HL-60 (cell line): Measurements from ENCODE around the gene RNF222.

Experiments
- DNase-seq, 2 experiments: peaks; one replicate each; pipeline ENCODE4 v3.0.0-alpha.2; 2010 to 2020; ENCODE audit warnings: low read depth in 1 of 2, low spot score in 1 of 2
- H3K27ac ChIP-seq: fragments of 250-450 bp; sonication (Bioruptor Pico); replicated peaks from 2 replicates; pipeline ENCODE4 v1.5.1; 2020; ENCODE audit warnings: mild to moderate bottlenecking, moderate library complexity
- H3K27me3 ChIP-seq: fragments of 250-450 bp; sonication (Bioruptor Pico); 2 replicates; pipeline ENCODE4 v1.5.1; 2021; ENCODE audit warnings: mild to moderate bottlenecking, moderate library complexity; ENCODE audit not compliant: insufficient read depth, poor library complexity, severe bottlenecking
- H3K4me3 ChIP-seq: replicated peaks from 2 replicates; pipeline ENCODE4 v1.5.1; 2011; ENCODE audit warnings: mild to moderate bottlenecking, control low read depth, low read length; ENCODE audit not compliant: insufficient read depth
- GABPA ChIP-seq: IDR thresholded peaks from 2 replicates; pipeline ENCODE4 v1.6.1; 2012; ENCODE audit warnings: low read depth
- POLR2AphosphoS5 ChIP-seq: IDR thresholded peaks from 2 replicates; pipeline ENCODE4 v1.6.1; 2012; ENCODE audit warnings: low read depth
- REST ChIP-seq: IDR thresholded peaks from 2 replicates; pipeline ENCODE4 v1.6.1; 2012; ENCODE audit warnings: low read depth; ENCODE audit not compliant: insufficient replicate concordance
- SPI1 ChIP-seq: IDR thresholded peaks from 2 replicates; pipeline ENCODE4 v1.6.1; 2012; ENCODE audit warnings: low read depth, mild to moderate bottlenecking, borderline replicate concordance
- TF ChIP-seq, protein P1 (sequence below): IDR thresholded peaks from one replicate; pipeline ENCODE4 v1.5.1; 2011; ENCODE audit warnings: low read length, control low read depth, inconsistent platforms; ENCODE audit not compliant: insufficient read depth

Gene RNF222

DNA sequence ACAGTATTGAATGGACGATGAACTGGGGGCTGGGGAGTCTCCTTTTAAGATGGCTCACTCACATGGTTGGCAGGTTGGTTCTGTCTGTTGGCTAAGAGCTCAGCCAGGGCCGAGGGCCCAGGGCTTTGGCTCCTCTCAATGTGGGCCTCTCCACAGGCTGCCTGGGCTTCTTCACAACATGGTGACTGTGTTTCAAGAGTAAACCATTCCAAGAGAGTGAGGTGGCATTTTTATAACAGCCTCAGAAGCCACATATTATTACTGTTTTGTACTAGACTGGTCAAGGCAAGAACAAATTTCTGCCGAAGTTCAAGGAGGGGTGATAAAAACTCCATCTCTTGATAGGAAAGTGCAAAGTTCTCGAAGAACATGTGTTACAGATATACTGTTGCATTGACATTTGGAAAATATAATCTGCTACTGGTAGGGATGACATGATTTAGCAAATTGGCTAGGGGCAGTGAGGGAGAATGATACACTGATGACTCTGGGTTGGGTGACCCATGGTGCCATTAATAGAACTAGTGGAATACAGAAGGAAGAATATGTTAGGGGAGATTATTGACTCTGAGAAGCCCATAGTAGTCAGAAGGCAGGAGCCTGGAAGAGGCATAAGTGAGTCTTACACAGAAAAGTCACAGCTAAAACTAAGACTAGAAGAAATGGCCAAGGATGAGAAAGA, 34.8 kb downstream of the RNF222 start:
- no peak for TF ChIP-seq REST
- no peak for TF ChIP-seq GABPA
- TF ChIP-seq, protein P1, sequence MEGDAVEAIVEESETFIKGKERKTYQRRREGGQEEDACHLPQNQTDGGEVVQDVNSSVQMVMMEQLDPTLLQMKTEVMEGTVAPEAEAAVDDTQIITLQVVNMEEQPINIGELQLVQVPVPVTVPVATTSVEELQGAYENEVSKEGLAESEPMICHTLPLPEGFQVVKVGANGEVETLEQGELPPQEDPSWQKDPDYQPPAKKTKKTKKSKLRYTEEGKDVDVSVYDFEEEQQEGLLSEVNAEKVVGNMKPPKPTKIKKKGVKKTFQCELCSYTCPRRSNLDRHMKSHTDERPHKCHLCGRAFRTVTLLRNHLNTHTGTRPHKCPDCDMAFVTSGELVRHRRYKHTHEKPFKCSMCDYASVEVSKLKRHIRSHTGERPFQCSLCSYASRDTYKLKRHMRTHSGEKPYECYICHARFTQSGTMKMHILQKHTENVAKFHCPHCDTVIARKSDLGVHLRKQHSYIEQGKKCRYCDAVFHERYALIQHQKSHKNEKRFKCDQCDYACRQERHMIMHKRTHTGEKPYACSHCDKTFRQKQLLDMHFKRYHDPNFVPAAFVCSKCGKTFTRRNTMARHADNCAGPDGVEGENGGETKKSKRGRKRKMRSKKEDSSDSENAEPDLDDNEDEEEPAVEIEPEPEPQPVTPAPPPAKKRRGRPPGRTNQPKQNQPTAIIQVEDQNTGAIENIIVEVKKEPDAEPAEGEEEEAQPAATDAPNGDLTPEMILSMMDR = no peak
- no peak for DNase-seq
- H3K27ac ChIP-seq = no peak overlapping the region
- H3K27me3 ChIP-seq = no peaks in the 10 kb centered on the region
- no peak overlapping the region for H3K4me3 ChIP-seq

DNA sequence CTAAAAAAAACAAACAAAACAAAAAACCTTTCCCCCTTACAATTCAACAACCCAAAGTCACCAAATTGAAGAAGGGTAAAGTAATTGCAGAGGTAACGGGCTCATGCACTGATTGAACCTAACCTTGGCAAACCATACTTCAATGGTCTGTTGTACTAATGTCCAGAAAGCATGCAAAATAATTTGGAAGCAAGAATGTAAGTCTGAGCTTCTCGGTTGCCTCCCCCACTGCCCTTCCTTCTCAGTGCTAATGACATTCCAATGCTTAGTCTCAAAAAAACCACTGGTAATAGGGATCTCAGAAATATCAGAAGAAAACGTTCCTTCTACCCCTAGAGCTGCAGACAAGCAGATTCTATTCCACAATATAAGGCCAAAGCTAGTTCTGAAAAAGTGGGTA, 36.9 kb downstream of the RNF222 start:
- no peak for DNase-seq
- TF ChIP-seq GABPA (no peak), POLR2AphosphoS5 (no peak), SPI1 (no peak), REST (no peak)
- TF ChIP-seq, protein P1 = no peak
- H3K27ac ChIP-seq = no peak overlapping the region
- no peak overlapping the region for H3K4me3 ChIP-seq
- no peaks in the 10 kb centered on the region for H3K27me3 ChIP-seq

DNA sequence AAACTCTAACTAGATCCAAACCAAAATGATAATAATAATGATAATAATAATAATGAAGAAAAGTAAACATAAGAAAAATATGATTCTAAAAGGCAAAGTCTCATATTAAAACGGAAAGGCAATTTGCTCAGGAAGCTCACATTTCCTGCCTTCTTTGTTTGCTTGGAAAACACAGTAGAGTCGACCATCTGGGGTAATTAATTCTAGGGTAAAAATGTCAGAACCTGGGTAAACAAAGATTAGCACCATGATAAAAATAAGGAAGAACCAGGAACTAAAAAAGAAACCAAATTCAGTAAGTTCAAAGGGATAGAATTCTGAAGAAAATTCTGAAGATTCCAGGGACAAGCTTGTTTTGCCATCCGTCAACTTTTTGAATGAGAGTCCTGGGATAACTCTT, 37.4 kb downstream of the RNF222 start:
- DNase-seq = no peak
- Histone ChIP-seq H3K27me3 (no peaks in the 10 kb centered on the region), H3K27ac (no peak overlapping the region), H3K4me3 (no peak overlapping the region)
- no peak for TF ChIP-seq REST
- no peak for TF ChIP-seq SPI1
- TF ChIP-seq POLR2AphosphoS5 = no peak
- TF ChIP-seq, protein P1 = no peak
- TF ChIP-seq GABPA = no peak
